SU-DHL-6 (cell line): ENCODE measurements around the gene IFT43.

ENCODE experiments used
- H2AFZ ChIP-seq: fragments of 200-600 bp; sonication (generic); 2 replicates; pipeline ENCODE4 v1.6.1; 2014; ENCODE audit warnings: low read depth, mild to moderate bottlenecking, moderate library complexity, mixed read lengths, antibody characterized with exemption, low read length; ENCODE audit not compliant: severe bottlenecking
- H3F3A ChIP-seq: fragments of 200-600 bp; shearing (Covaris generic); 2 replicates; pipeline ENCODE4 v1.6.0; 2016; ENCODE audit warnings: antibody characterized with exemption, mild to moderate bottlenecking; ENCODE audit not compliant: insufficient read depth
- H3K27ac ChIP-seq: fragments of 200-600 bp; sonication (generic); 2 replicates; pipeline ENCODE4 v1.5.1; 2016; ENCODE audit warnings: low read depth, mild to moderate bottlenecking, low read length, moderate library complexity, mixed read lengths
- H3K27me3 ChIP-seq: fragments of 200-600 bp; sonication (generic), shearing (Covaris generic); 2 replicates; pipeline ENCODE4 v1.6.0; 2014; ENCODE audit warnings: mild to moderate bottlenecking, low read length
- H3K36me3 ChIP-seq: fragments of 200-600 bp; sonication (generic); 2 replicates; pipeline ENCODE4 v1.6.1; 2014; ENCODE audit warnings: mild to moderate bottlenecking, low read length, mixed read lengths
- H3K4me2 ChIP-seq: fragments of 300-600, 200-600 bp; shearing (Covaris generic), sonication (generic); 2 replicates; pipeline ENCODE4 v1.6.0; 2014; ENCODE audit warnings: low read length, low read depth, mild to moderate bottlenecking; ENCODE audit not compliant: poor library complexity, severe bottlenecking
- H3K4me3 ChIP-seq: fragments of 200-600 bp; sonication (generic); 2 replicates; pipeline ENCODE4 v1.5.1; 2014; ENCODE audit warnings: antibody characterized with exemption, low read length, mild to moderate bottlenecking, mixed read lengths; ENCODE audit not compliant: insufficient read depth, poor library complexity, severe bottlenecking
- H3K79me2 ChIP-seq: fragments of 200-600 bp; sonication (generic); 2 replicates; pipeline ENCODE4 v1.6.1; 2014; ENCODE audit warnings: mild to moderate bottlenecking, low read length, moderate library complexity; ENCODE audit not compliant: insufficient read depth
- H3K9ac ChIP-seq: fragments of 200-600 bp; sonication (generic); 2 replicates; pipeline ENCODE4 v1.7.0; 2014; ENCODE audit warnings: mild to moderate bottlenecking, low read length
- H3K9me2 ChIP-seq: fragments of 200-600 bp; sonication (generic); replicated peaks from 2 replicates; pipeline ENCODE4 v1.6.1; 2014; ENCODE audit warnings: low read length; ENCODE audit not compliant: insufficient read depth
- H3K9me3 ChIP-seq: fragments of 200-600 bp; sonication (generic); 2 replicates; pipeline ENCODE4 v1.6.1; 2014; ENCODE audit warnings: low read length, mixed read lengths; ENCODE audit not compliant: insufficient read depth
- H4K20me1 ChIP-seq: fragments of 200-600 bp; sonication (generic); 2 replicates; pipeline ENCODE4 v1.6.1; 2014; ENCODE audit warnings: low read depth, mild to moderate bottlenecking, antibody characterized with exemption, low read length, moderate library complexity, mixed read lengths
- EZH2phosphoT487 ChIP-seq: fragments of 200-600 bp; sonication (generic), shearing (Covaris generic); conservative IDR thresholded peaks from 2 replicates; pipeline ENCODE4 v1.6.1; 2018; ENCODE audit warnings: mild to moderate bottlenecking, antibody characterized with exemption, low read length, moderate library complexity, mixed read lengths
- TF ChIP-seq, protein P1 (sequence below): fragments of 200-600 bp; sonication (generic); IDR thresholded peaks from one replicate; pipeline ENCODE4 v1.5.1; 2017; ENCODE audit warnings: antibody characterized with exemption, mild to moderate bottlenecking, low read length, moderate library complexity; ENCODE audit not compliant: insufficient read depth, poor library complexity, severe bottlenecking

Gene IFT43

GRCh38 chr14:76011930-76012329 lies 26.4 kb downstream of the IFT43 start:
- H3F3A ChIP-seq = no peaks in the 10 kb centered on the region
- H3K9me2 ChIP-seq = no peaks in the 10 kb centered on the region
- H4K20me1 ChIP-seq = no peaks in the 10 kb centered on the region
- no peak overlapping the region for H3K27ac ChIP-seq
- H3K4me3 ChIP-seq = no peak overlapping the region
- H3K9ac ChIP-seq = no peak overlapping the region
- H3K36me3 ChIP-seq = no peaks in the 10 kb centered on the region
- TF ChIP-seq EZH2phosphoT487 = no peak
- TF ChIP-seq, protein P1, sequence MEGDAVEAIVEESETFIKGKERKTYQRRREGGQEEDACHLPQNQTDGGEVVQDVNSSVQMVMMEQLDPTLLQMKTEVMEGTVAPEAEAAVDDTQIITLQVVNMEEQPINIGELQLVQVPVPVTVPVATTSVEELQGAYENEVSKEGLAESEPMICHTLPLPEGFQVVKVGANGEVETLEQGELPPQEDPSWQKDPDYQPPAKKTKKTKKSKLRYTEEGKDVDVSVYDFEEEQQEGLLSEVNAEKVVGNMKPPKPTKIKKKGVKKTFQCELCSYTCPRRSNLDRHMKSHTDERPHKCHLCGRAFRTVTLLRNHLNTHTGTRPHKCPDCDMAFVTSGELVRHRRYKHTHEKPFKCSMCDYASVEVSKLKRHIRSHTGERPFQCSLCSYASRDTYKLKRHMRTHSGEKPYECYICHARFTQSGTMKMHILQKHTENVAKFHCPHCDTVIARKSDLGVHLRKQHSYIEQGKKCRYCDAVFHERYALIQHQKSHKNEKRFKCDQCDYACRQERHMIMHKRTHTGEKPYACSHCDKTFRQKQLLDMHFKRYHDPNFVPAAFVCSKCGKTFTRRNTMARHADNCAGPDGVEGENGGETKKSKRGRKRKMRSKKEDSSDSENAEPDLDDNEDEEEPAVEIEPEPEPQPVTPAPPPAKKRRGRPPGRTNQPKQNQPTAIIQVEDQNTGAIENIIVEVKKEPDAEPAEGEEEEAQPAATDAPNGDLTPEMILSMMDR = no peak
- no peak overlapping the region for H3K4me2 ChIP-seq
- no peak overlapping the region for H2AFZ ChIP-seq
- no peaks in the 10 kb centered on the region for H3K9me3 ChIP-seq
- H3K79me2 ChIP-seq = no peaks in the 10 kb centered on the region
- no peaks in the 10 kb centered on the region for H3K27me3 ChIP-seq

GRCh38 chr14:76012354-76012753 lies 26.8 kb downstream of the IFT43 start:
- Histone ChIP-seq H3K27ac (no peak overlapping the region), H3K9ac (no peak overlapping the region), H3K9me3 (no peaks in the 10 kb centered on the region), H3K79me2 (no peaks in the 10 kb centered on the region), H3K27me3 (no peaks in the 10 kb centered on the region), H3K9me2 (no peaks in the 10 kb centered on the region), H4K20me1 (no peaks in the 10 kb centered on the region), H3K4me3 (no peak overlapping the region), H3K4me2 (no peak overlapping the region), H3F3A (no peaks in the 10 kb centered on the region), H2AFZ (no peak overlapping the region), H3K36me3 (no peaks in the 10 kb centered on the region)
- TF ChIP-seq EZH2phosphoT487 = no peak
- TF ChIP-seq, protein P1 = no peak

GRCh38 chr14:76015191-76015590 lies 29.6 kb downstream of the IFT43 start:
- no peak overlapping the region for H3K4me3 ChIP-seq
- TF ChIP-seq, protein P1 = no peak
- no peak for TF ChIP-seq EZH2phosphoT487
- H3K27ac ChIP-seq = no peak overlapping the region
- no peak overlapping the region for H3K9ac ChIP-seq
- no peaks in the 10 kb centered on the region for H4K20me1 ChIP-seq
- H3K9me2 ChIP-seq = no peaks in the 10 kb centered on the region
- no peaks in the 10 kb centered on the region for H3F3A ChIP-seq
- no peaks in the 10 kb centered on the region for H3K36me3 ChIP-seq
- no peaks in the 10 kb centered on the region for H3K9me3 ChIP-seq
- H3K27me3 ChIP-seq = no peaks in the 10 kb centered on the region
- no peaks in the 10 kb centered on the region for H3K79me2 ChIP-seq
- H3K4me2 ChIP-seq = no peak overlapping the region
- H2AFZ ChIP-seq = no peak overlapping the region
